ENCODE measurements around the gene SKA1. TPM values are rescaled to one million over a fixed set of nuclear protein-coding genes. Genes with fewer than 3 reads are reported as not detected.

Gene SKA1
- total and polyA plus RNA-seq, 2 of the 13 experiments (the other 11 are each of a cell fraction or from before 2014, with no cell fraction given) = 5.3 to 21.3 TPM

- TF ChIP-seq, protein P1, sequence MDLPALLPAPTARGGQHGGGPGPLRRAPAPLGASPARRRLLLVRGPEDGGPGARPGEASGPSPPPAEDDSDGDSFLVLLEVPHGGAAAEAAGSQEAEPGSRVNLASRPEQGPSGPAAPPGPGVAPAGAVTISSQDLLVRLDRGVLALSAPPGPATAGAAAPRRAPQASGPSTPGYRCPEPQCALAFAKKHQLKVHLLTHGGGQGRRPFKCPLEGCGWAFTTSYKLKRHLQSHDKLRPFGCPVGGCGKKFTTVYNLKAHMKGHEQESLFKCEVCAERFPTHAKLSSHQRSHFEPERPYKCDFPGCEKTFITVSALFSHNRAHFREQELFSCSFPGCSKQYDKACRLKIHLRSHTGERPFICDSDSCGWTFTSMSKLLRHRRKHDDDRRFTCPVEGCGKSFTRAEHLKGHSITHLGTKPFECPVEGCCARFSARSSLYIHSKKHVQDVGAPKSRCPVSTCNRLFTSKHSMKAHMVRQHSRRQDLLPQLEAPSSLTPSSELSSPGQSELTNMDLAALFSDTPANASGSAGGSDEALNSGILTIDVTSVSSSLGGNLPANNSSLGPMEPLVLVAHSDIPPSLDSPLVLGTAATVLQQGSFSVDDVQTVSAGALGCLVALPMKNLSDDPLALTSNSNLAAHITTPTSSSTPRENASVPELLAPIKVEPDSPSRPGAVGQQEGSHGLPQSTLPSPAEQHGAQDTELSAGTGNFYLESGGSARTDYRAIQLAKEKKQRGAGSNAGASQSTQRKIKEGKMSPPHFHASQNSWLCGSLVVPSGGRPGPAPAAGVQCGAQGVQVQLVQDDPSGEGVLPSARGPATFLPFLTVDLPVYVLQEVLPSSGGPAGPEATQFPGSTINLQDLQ (CRISPR knock-in tag; IDR thresholded peaks at IDR 0.05) = no peak
- no peak for TF ChIP-seq DZIP1 (CRISPR knock-in tag; IDR thresholded peaks at IDR 0.05)
- TF ChIP-seq, protein P2, sequence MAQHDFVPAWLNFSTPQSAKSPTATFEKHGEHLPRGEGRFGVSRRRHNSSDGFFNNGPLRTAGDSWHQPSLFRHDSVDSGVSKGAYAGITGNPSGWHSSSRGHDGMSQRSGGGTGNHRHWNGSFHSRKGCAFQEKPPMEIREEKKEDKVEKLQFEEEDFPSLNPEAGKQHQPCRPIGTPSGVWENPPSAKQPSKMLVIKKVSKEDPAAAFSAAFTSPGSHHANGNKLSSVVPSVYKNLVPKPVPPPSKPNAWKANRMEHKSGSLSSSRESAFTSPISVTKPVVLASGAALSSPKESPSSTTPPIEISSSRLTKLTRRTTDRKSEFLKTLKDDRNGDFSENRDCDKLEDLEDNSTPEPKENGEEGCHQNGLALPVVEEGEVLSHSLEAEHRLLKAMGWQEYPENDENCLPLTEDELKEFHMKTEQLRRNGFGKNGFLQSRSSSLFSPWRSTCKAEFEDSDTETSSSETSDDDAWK (CRISPR knock-in tag; IDR thresholded peaks at IDR 0.05) = no peak
- peak; percentile 79 for TF ChIP-seq RBFOX2 (IDR thresholded peaks at IDR 0.05; ENCODE audit: low read depth, low read length)
- no peak for TF ChIP-seq ZNF572 (CRISPR knock-in tag; IDR thresholded peaks at IDR 0.05)
- peak; percentile 74; the same call in 1 of the 2 replicates for TF ChIP-seq ZFP90 (CRISPR knock-in tag; IDR thresholded peaks at IDR 0.05; ENCODE audit: borderline replicate concordance)
- TF ChIP-seq ZNF230 (CRISPR knock-in tag; IDR thresholded peaks at IDR 0.05) = peak; percentile 75; the same call in 1 of the 2 replicates
- TF ChIP-seq TFDP1 (CRISPR knock-in tag; IDR thresholded peaks at IDR 0.05; ENCODE audit: borderline replicate concordance) = peak; percentile 99
- TF ChIP-seq NFKB2 (CRISPR knock-in tag; IDR thresholded peaks at IDR 0.05; ENCODE audit: borderline replicate concordance) = peak; percentile 64; the same call in 1 of the 2 replicates
- TF ChIP-seq, protein P3, sequence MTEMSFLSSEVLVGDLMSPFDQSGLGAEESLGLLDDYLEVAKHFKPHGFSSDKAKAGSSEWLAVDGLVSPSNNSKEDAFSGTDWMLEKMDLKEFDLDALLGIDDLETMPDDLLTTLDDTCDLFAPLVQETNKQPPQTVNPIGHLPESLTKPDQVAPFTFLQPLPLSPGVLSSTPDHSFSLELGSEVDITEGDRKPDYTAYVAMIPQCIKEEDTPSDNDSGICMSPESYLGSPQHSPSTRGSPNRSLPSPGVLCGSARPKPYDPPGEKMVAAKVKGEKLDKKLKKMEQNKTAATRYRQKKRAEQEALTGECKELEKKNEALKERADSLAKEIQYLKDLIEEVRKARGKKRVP (CRISPR knock-in tag; IDR thresholded peaks at IDR 0.05) = peak in 1 of 2 experiments; percentile 96; a peak in 2 of 4 replicates
- TF ChIP-seq, protein P4, sequence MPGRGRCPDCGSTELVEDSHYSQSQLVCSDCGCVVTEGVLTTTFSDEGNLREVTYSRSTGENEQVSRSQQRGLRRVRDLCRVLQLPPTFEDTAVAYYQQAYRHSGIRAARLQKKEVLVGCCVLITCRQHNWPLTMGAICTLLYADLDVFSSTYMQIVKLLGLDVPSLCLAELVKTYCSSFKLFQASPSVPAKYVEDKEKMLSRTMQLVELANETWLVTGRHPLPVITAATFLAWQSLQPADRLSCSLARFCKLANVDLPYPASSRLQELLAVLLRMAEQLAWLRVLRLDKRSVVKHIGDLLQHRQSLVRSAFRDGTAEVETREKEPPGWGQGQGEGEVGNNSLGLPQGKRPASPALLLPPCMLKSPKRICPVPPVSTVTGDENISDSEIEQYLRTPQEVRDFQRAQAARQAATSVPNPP (CRISPR knock-in tag; IDR thresholded peaks at IDR 0.05) = no peak
- no peak for TF ChIP-seq ZNF713 (CRISPR knock-in tag; IDR thresholded peaks at IDR 0.05)
- TF ChIP-seq ZNF83 (CRISPR knock-in tag; IDR thresholded peaks at IDR 0.05; ENCODE audit: borderline replicate concordance) = no peak; the same call in 1 of the 2 replicates
- TF ChIP-seq GRHL1 (CRISPR knock-in tag; conservative IDR thresholded peaks at IDR 0.05) = no peak
- TF ChIP-seq SIX1 (CRISPR knock-in tag; IDR thresholded peaks at IDR 0.05; ENCODE audit: borderline replicate concordance) = no peak
- TF ChIP-seq ZKSCAN1 (IDR thresholded peaks at IDR 0.05; ENCODE audit: low read length) = no peak
Measured at GRCh38 chr18:50374753-50375391, at the start of gene SKA1 (continued).
